OCI-M2 (cell line): ENCODE measurements around the gene CHAT.

ENCODE experiments used
- DNase-seq: peaks from one replicate; lab custom pipeline; 2025; ENCODE audit not compliant: unreplicated experiment; lab: John Stamatoyannopoulos, UW

The CHAT gene

GRCh38 chr10:49596836-49597235 lies 17.0 kb upstream of the CHAT start:
- DNase-seq, result no peak

- no peak for DNase-seq
Observed at GRCh38 chr10:49597426-49598163, 16.2 kb upstream of the CHAT start.

GRCh38 chr10:49598164-49598856 lies 15.5 kb upstream of the CHAT start:
- DNase-seq, result no peak

- no peak for DNase-seq
Observed at GRCh38 chr10:49598986-49599385, 14.9 kb upstream of the CHAT start.

GRCh38 chr10:49599546-49599945 lies 14.3 kb upstream of the CHAT start:
- DNase-seq, result no peak

- DNase-seq, result no peak
Observed at GRCh38 chr10:49600046-49600445, 13.8 kb upstream of the CHAT start.

GRCh38 chr10:49600781-49601400 lies 12.9 kb upstream of the CHAT start:
- no peak for DNase-seq

- no peak for DNase-seq
Observed at GRCh38 chr10:49601857-49602256, 12.0 kb upstream of the CHAT start.

- DNase-seq, result no peak
Observed at GRCh38 chr10:49602380-49603023, 11.3 kb upstream of the CHAT start.

GRCh38 chr10:49605216-49605938 lies 8.5 kb upstream of the CHAT start:
- no peak for DNase-seq

- no peak for DNase-seq
Observed at GRCh38 chr10:49605939-49606509, 7.8 kb upstream of the CHAT start.

GRCh38 chr10:49606981-49607535 lies 6.8 kb upstream of the CHAT start:
- DNase-seq, result no peak

GRCh38 chr10:49608166-49609005 lies 5.5 kb upstream of the CHAT start:
- no peak for DNase-seq

GRCh38 chr10:49609006-49609282 lies 4.9 kb upstream of the CHAT start:
- DNase-seq, result no peak

- no peak for DNase-seq
Observed at GRCh38 chr10:49609283-49610113, 4.3 kb upstream of the CHAT start.

- DNase-seq, result no peak
Observed at GRCh38 chr10:49610114-49610457, 3.8 kb upstream of the CHAT start, which contains the start of gene SLC18A3. TSS of gene SLC18A3 (plus strand) at chr10:49610310. CDS start at chr10:49610741, 431 bp downstream.

- no peak for DNase-seq
Observed at GRCh38 chr10:49610458-49611165, 3.2 kb upstream of the CHAT start.

- DNase-seq, result no peak
Observed at GRCh38 chr10:49611166-49611815, 2.5 kb upstream of the CHAT start.
